RKO (cell line): ENCODE data around the gene SLC5A1.
"Not testable (repeated sequence)": the region's sequence is repeated elsewhere in the genome, so short reads cannot be mapped to it uniquely, and the experiment has no call there.

Source experiments
- DNase-seq: peaks from one replicate; pipeline ENCODE4 v3.0.0-alpha.2; 2016; ENCODE audit warnings: low spot score

The SLC5A1 gene

GRCh38 chr22:32088084-32088483 lies 45.0 kb downstream of the SLC5A1 start:
- no peak for DNase-seq

- DNase-seq = no peak
Measured at GRCh38 chr22:32097018-32097417, 54.0 kb downstream of the SLC5A1 start.

GRCh38 chr22:32097881-32098499 lies 54.9 kb downstream of the SLC5A1 start:
- DNase-seq = no peak

GRCh38 chr22:32100711-32101110 lies 57.6 kb downstream of the SLC5A1 start:
- no peak for DNase-seq

GRCh38 chr22:32103658-32104315 lies 60.7 kb downstream of the SLC5A1 start:
- DNase-seq = peak; percentile 64

- DNase-seq = peak; percentile 19
Measured at GRCh38 chr22:32106930-32107329, 63.9 kb downstream of the SLC5A1 start.

- no peak for DNase-seq
Measured at GRCh38 chr22:32112380-32112779, 69.3 kb downstream of the SLC5A1 start.

GRCh38 chr22:32119568-32120235 lies 76.6 kb downstream of the SLC5A1 start:
- no peak for DNase-seq

GRCh38 chr22:32120603-32121002 lies 77.5 kb downstream of the SLC5A1 start:
- no peak for DNase-seq

- no peak for DNase-seq
Measured at GRCh38 chr22:32122899-32123298, 79.8 kb downstream of the SLC5A1 start.

- no peak for DNase-seq
Measured at GRCh38 chr22:32123657-32124056, 80.6 kb downstream of the SLC5A1 start.

- DNase-seq = no peak
Measured at GRCh38 chr22:32127904-32128303, 84.8 kb downstream of the SLC5A1 start.

- peak; percentile 21 for DNase-seq
Measured at GRCh38 chr22:32130464-32130863, 87.4 kb downstream of the SLC5A1 start.

- DNase-seq = no peak
Measured at GRCh38 chr22:32132126-32132525, 89.1 kb downstream of the SLC5A1 start.

- DNase-seq = no peak
Measured at GRCh38 chr22:32132783-32133182, 89.7 kb downstream of the SLC5A1 start.

GRCh38 chr22:32134796-32135195 lies 91.7 kb downstream of the SLC5A1 start:
- not testable (repeated sequence) for DNase-seq

GRCh38 chr22:32135958-32136357 lies 92.9 kb downstream of the SLC5A1 start:
- peak; percentile 93 for DNase-seq

GRCh38 chr22:32136881-32137280 lies 93.8 kb downstream of the SLC5A1 start:
- DNase-seq = not testable (repeated sequence)

GRCh38 chr22:32137731-32138324 lies 94.8 kb downstream of the SLC5A1 start:
- peak; percentile 82 for DNase-seq

GRCh38 chr22:32138576-32138975 lies 95.5 kb downstream of the SLC5A1 start:
- not testable (repeated sequence) for DNase-seq

- DNase-seq = not testable (repeated sequence)
Measured at GRCh38 chr22:32140688-32141087, 97.6 kb downstream of the SLC5A1 start.

GRCh38 chr22:32142600-32142999 lies 99.5 kb downstream of the SLC5A1 start:
- DNase-seq = no peak
